Smooth muscle cell (in vitro differentiated cells): ENCODE data around the gene GPBP1L1. TPM values are rescaled to one million over a fixed set of nuclear protein-coding genes. Genes with fewer than 3 reads are reported as not detected.

ENCODE experiments used
- DNase-seq: peaks from one replicate; lab custom pipeline; 2025; ENCODE audit not compliant: unreplicated experiment; lab: John Stamatoyannopoulos, UW
- H2AFZ ChIP-seq: fragments of 200-600 bp; sonication (generic); 2 replicates; pipeline ENCODE4 v1.6.0; 2016; ENCODE audit warnings: antibody characterized with exemption, low read depth, mild to moderate bottlenecking
- H3F3A ChIP-seq: fragments of 200-600 bp; sonication (generic); 2 replicates; pipeline ENCODE4 v1.6.0; 2017; ENCODE audit warnings: antibody characterized with exemption, low read depth
- H3K27ac ChIP-seq: fragments of 200-600 bp; sonication (generic); 2 replicates; pipeline ENCODE4 v1.5.1; 2016; ENCODE audit warnings: low read depth, mild to moderate bottlenecking
- H3K27me3 ChIP-seq: fragments of 200-600 bp; sonication (generic); 2 replicates; pipeline ENCODE4 v1.6.1; 2016; ENCODE audit warnings: low read depth, mild to moderate bottlenecking
- H3K36me3 ChIP-seq: fragments of 200-600 bp; sonication (generic); 2 replicates; pipeline ENCODE4 v1.5.1; 2016; ENCODE audit warnings: low read depth
- H3K4me1 ChIP-seq: fragments of 200-600 bp; sonication (generic); 2 replicates; pipeline ENCODE4 v1.5.1; 2016; ENCODE audit warnings: low read depth
- H3K4me2 ChIP-seq: fragments of 200-600 bp; sonication (generic); 2 replicates; pipeline ENCODE4 v1.6.0; 2016; ENCODE audit warnings: mild to moderate bottlenecking
- H3K4me3 ChIP-seq: fragments of 200-600 bp; sonication (generic); 2 replicates; pipeline ENCODE4 v1.5.1; 2016; ENCODE audit warnings: mild to moderate bottlenecking
- H3K79me2 ChIP-seq: fragments of 200-600 bp; sonication (generic); 2 replicates; pipeline ENCODE4 v1.6.0; 2016; ENCODE audit warnings: low read depth, mild to moderate bottlenecking
- H3K9ac ChIP-seq: fragments of 200-600 bp; sonication (generic); 2 replicates; pipeline ENCODE4 v1.6.0; 2016; ENCODE audit warnings: low read depth
- H3K9me3 ChIP-seq: fragments of 200-600 bp; sonication (generic); replicated peaks from 2 replicates; pipeline ENCODE4 v1.5.1; 2016; ENCODE audit warnings: low read depth
- H4K20me1 ChIP-seq: fragments of 200-600 bp; sonication (generic); 2 replicates; pipeline ENCODE4 v1.6.0; 2016; ENCODE audit warnings: low read depth
- WGBS: methylation state at CpG from one replicate; pipeline ENCODE4 v1.1.7; 2016; ENCODE audit warnings: low lambda C conversion rate; 5-methylcytosine and 5-hydroxymethylcytosine counted together
- polyA plus RNA-seq: library from polyadenylated mRNA; unstranded; fragments of >200 nt; fragmentation: Nextera tagmentation; extraction: Ambion mirVana; gene quantifications from 2 replicates; pipeline ENCODE4 v1.2.1, GENCODE V29; 2016
- total RNA-seq: library from RNA; depleted of rRNA; stranded (reverse); fragments of >200 nt; gene quantifications from 2 replicates; pipeline ENCODE4 v1.2.3, GENCODE V29; 2014
- TF ChIP-seq, protein P1 (sequence below): fragments of 200-600 bp; sonication (generic); IDR thresholded peaks from 2 replicates; pipeline ENCODE4 v1.5.1; 2017; ENCODE audit warnings: borderline replicate concordance, mild to moderate bottlenecking, antibody characterized with exemption; ENCODE audit not compliant: insufficient read depth, poor library complexity, severe bottlenecking

The GPBP1L1 gene
- total and polyA plus RNA-seq, 2 experiments from 2014 or later, result 51.9 to 93.2 TPM

DNA sequence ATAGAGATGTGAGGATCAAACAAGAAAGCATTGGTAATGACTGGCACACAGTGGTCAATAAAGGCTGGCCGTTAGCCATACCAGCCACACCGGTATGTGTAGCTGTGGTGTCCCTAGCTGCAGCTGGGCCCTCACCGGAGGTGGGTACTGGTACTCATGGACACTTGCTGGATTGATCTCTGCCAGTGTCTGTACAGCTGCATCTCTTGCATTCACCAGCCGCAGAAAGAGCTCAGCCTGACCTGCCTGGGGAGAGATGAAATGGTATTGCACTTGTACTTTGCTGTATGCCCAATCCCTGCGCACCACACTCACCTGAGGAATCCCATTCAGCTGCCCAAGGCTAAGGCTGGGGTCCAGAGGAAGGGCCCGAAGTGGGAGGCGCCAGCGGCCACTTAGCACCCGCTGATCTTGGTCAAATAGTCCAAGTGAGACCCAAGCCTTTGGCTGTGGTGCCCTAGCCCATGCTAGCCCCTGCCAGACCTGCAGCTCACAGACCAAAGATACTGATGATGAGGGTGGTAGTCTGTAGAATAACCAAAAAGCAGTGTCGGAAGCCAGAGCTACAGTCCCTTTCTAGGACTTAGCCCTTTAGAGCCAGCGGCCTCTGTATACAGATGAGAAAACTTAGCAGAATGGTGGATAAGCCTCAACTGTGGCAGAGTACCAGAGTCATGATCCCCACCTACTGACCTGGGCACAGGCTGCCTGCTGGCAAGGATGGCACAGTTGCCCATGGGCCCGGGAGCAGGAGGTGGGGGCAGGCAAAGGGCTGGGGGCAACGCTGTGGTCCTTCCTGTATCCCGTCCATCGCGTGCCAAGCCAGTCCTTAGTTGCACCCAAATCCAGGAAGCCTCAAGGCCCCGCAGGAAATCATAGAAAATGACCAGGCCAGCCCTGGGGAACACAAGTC is 65.5 kb downstream of the GPBP1L1 start:
- H4K20me1 ChIP-seq, result peaks cover 4% of the 10 kb centered on the region
- H3K9me3 ChIP-seq, result no peaks in the 10 kb centered on the region
- H3K27me3 ChIP-seq, result no peaks in the 10 kb centered on the region
- H3K4me1 ChIP-seq, result no peaks in the 10 kb centered on the region
- H3K27ac ChIP-seq, result no peak overlapping the region
- DNase-seq, result no peak
- no peak overlapping the region for H3K4me2 ChIP-seq
- WGBS, result 96% methylated on average over 17 of the region's 17 CpGs
- H3F3A ChIP-seq, result peaks cover 6% of the 10 kb centered on the region
- H3K4me3 ChIP-seq, result no peak overlapping the region
- H2AFZ ChIP-seq, result no peak overlapping the region
- TF ChIP-seq, protein P1, sequence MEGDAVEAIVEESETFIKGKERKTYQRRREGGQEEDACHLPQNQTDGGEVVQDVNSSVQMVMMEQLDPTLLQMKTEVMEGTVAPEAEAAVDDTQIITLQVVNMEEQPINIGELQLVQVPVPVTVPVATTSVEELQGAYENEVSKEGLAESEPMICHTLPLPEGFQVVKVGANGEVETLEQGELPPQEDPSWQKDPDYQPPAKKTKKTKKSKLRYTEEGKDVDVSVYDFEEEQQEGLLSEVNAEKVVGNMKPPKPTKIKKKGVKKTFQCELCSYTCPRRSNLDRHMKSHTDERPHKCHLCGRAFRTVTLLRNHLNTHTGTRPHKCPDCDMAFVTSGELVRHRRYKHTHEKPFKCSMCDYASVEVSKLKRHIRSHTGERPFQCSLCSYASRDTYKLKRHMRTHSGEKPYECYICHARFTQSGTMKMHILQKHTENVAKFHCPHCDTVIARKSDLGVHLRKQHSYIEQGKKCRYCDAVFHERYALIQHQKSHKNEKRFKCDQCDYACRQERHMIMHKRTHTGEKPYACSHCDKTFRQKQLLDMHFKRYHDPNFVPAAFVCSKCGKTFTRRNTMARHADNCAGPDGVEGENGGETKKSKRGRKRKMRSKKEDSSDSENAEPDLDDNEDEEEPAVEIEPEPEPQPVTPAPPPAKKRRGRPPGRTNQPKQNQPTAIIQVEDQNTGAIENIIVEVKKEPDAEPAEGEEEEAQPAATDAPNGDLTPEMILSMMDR, result no peak
- H3K79me2 ChIP-seq, result no peaks in the 10 kb centered on the region
- H3K36me3 ChIP-seq, result peaks cover 8% of the 10 kb centered on the region
- no peak overlapping the region for H3K9ac ChIP-seq

DNA sequence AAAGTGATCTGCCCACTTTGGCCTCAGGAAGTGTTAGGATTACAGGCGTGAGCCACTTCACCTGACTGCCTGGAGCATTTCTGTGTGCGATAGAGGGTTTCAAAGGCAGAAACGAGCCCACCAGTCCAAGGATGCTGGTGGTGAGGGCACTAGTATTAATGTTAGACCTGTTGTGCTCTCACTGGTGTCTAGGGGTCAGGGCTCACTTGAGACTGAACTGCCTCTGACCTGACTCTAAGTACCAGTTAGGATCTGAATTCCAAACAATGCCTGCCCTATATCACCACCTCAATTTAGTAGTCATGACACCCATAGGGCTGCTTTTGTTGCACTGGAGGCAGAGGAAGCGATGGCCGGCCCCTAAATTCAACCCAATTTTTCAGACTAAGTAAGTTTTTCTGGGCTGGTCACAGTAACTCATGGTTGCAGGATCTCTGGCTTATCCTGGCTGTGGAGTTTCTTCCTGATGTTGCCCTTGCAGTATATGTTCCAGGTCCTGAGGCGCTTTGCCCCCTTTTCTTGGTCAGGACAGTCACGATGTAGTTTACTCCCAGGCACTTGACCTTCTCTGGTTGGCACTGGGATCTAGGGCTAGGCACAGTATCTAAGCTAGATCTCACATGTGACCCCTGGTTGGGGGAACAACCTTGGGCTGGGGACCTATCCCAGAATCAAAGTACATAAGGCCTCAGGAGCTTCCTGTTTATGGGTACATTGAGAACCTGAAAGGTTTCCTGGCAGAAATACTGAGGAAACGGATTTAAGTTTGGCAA is 67.0 kb downstream of the GPBP1L1 start:
- Histone ChIP-seq H3F3A (peaks cover 6% of the 10 kb centered on the region), H3K79me2 (no peaks in the 10 kb centered on the region), H3K4me2 (no peak overlapping the region), H3K36me3 (peaks cover 20% of the 10 kb centered on the region), H3K27ac (no peak overlapping the region), H4K20me1 (peaks cover 4% of the 10 kb centered on the region), H3K27me3 (no peaks in the 10 kb centered on the region), H2AFZ (no peak overlapping the region), H3K4me3 (no peak overlapping the region), H3K4me1 (no peaks in the 10 kb centered on the region), H3K9me3 (no peaks in the 10 kb centered on the region), H3K9ac (no peak overlapping the region)
- TF ChIP-seq, protein P1, result no peak
- WGBS, result 73% methylated on average over 8 of the region's 8 CpGs
- no peak for DNase-seq

DNA sequence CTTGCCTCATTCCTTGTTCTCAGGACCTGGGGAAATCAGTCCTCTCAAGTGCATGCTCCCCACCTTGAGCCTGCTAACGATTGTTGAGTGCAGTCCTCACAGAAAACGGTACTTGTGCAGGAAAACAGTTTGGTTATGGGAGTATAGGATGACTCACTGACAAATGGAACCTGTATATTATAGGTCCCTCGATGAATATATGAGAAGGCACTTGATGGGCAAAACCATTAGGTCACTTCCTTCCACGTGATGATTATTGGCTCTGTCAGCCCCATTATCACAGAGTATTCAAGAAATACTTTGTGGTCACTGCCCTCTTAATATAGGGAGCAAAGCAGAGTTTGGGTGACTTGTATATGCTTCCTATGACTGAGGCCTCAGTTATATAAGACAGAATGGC is 68.7 kb downstream of the GPBP1L1 start:
- Histone ChIP-seq H4K20me1 (peaks cover 6% of the 10 kb centered on the region), H3K4me3 (no peak overlapping the region), H3K9me3 (no peaks in the 10 kb centered on the region), H3K27ac (no peak overlapping the region), H3K4me2 (no peak overlapping the region), H3K36me3 (peaks cover 20% of the 10 kb centered on the region), H3K79me2 (no peaks in the 10 kb centered on the region), H3K4me1 (no peaks in the 10 kb centered on the region), H3K27me3 (no peaks in the 10 kb centered on the region), H3K9ac (no peak overlapping the region), H3F3A (peaks cover 6% of the 10 kb centered on the region), H2AFZ (no peak overlapping the region)
- TF ChIP-seq, protein P1, result no peak
- no peak for DNase-seq
- 88% methylated on average over 4 of the region's 4 CpGs for WGBS
